Measurements from ENCODE around the gene STK32C.

STK32C gene

DNA sequence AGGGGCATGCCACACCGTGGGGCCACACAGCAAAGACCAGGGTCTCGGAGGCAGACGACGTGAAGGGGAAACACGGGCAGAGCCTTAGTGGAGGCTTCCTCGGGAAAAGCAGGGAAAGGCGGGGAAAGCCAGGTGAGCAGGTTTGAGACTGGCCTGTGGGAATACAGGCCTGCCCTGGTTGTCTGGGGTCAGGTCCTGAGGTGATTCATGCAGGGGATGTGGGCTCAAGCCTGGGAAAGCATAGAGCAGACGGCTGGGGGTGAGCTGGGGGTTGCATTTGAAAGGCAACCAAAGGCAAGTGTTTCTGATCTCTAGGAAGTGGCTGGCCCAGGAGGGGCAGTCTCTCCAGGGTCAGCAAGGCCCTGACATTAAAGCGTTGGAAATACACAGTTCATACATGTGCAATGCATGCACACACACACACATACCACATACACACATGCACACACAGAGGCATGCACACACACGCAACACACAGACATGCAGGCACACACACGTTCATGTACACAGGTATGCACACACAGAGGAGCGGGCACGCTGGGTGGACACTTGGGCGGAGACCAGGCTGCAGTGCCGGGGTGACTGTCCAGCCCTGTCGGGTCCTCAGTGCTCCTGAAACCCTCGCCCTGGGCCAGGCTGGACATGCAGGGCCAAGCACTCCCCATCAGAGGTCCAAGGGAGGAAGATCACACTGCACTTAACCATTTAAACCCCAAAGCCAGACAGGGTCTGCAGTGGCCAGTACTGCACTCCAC lies 69.2 kb downstream of the STK32C start:
- TF ChIP-seq, protein P1, sequence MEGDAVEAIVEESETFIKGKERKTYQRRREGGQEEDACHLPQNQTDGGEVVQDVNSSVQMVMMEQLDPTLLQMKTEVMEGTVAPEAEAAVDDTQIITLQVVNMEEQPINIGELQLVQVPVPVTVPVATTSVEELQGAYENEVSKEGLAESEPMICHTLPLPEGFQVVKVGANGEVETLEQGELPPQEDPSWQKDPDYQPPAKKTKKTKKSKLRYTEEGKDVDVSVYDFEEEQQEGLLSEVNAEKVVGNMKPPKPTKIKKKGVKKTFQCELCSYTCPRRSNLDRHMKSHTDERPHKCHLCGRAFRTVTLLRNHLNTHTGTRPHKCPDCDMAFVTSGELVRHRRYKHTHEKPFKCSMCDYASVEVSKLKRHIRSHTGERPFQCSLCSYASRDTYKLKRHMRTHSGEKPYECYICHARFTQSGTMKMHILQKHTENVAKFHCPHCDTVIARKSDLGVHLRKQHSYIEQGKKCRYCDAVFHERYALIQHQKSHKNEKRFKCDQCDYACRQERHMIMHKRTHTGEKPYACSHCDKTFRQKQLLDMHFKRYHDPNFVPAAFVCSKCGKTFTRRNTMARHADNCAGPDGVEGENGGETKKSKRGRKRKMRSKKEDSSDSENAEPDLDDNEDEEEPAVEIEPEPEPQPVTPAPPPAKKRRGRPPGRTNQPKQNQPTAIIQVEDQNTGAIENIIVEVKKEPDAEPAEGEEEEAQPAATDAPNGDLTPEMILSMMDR (conservative IDR thresholded peaks at IDR 0.05; ENCODE audit: low read depth, low read length), result no peak
- H3K4me3 ChIP-seq (ENCODE audit: low read depth, low read length), result no peak overlapping the region
- no peak for DNase-seq (ENCODE audit: low read depth)

GRCh38 chr10:132237871-132238270 lies 69.9 kb downstream of the STK32C start:
- no peak overlapping the region for H3K4me3 ChIP-seq (ENCODE audit: low read depth, low read length)
- TF ChIP-seq, protein P1 (conservative IDR thresholded peaks at IDR 0.05; ENCODE audit: low read depth, low read length), result no peak
- no peak for DNase-seq (ENCODE audit: low read depth)

DNA sequence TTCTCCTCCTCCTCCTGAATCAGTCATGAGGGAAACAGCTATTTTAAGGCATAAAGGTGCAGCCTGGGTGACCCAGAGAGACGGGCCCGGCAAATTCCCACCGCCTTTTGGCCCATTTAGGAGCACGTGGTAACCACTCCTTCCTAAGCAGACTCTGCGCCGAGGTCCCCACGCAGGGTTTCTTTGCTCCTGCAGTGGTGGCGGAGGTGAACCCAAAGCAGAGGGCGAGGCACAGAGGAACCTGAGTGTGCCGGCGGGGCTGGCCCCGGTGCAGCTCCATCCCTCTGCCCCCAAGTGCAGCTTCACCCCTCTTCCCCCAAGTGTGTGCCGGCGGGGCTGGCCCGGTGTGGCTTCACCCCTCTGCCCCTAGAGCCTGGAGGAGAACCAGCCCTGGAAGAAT lies 70.4 kb downstream of the STK32C start:
- no peak for DNase-seq (ENCODE audit: low read depth)
- TF ChIP-seq, protein P1 (conservative IDR thresholded peaks at IDR 0.05; ENCODE audit: low read depth, low read length), result no peak
- H3K4me3 ChIP-seq (ENCODE audit: low read depth, low read length), result no peak overlapping the region

DNA sequence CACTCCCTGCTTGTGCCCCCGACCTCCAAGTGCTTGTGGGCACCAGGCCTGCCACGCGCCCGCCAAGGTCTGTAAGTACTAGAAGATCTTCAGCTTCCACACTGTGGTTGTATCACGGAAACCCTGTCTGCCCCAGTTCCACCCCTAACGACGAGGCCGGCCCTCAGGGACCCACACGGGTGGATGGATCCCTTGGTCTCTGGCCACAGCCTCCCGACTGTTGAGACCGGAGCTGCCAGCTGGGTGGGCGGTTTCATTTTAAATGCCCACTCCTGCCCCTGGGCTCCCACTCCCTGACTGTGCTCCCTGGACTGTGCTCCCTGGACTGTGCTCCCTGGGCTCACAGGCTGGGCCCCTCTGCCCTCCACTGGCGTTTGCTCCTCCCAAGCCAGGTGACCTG lies 70.9 kb downstream of the STK32C start:
- TF ChIP-seq, protein P1 (conservative IDR thresholded peaks at IDR 0.05; ENCODE audit: low read depth, low read length), result no peak
- DNase-seq (ENCODE audit: low read depth), result no peak
- H3K4me3 ChIP-seq (ENCODE audit: low read depth, low read length), result no peak overlapping the region

- DNase-seq (ENCODE audit: low read depth), result no peak
- no peak overlapping the region for H3K4me3 ChIP-seq (ENCODE audit: low read depth, low read length)
- TF ChIP-seq, protein P1 (conservative IDR thresholded peaks at IDR 0.05; ENCODE audit: low read depth, low read length), result no peak
Observed at GRCh38 chr10:132236161-132236560, 71.6 kb downstream of the STK32C start.

DNA sequence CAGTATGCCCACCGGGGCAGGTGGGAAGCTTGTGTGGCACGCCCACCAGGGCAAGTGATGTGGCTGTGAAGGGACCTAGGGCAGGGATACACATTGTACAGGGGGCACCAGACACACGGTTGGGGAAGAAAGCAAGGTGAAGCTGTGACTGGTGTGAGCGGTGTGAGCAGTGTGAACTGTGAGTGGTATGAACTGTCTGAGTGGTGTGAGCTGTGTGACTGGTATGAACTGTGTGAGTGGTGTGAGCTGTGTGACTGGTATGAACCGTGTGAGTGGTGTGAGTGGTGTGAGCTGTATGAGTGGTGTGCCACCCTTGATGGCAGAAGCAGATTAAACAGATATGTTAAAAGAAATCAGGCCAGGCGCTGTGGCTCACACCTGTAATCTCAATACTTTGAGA lies 72.9 kb downstream of the STK32C start:
- H3K4me3 ChIP-seq (ENCODE audit: low read depth, low read length), result no peak overlapping the region
- TF ChIP-seq, protein P1 (conservative IDR thresholded peaks at IDR 0.05; ENCODE audit: low read depth, low read length), result no peak
- no peak for DNase-seq (ENCODE audit: low read depth)

- TF ChIP-seq, protein P1 (conservative IDR thresholded peaks at IDR 0.05; ENCODE audit: low read depth, low read length), result no peak
- DNase-seq (ENCODE audit: low read depth), result no peak
- no peak overlapping the region for H3K4me3 ChIP-seq (ENCODE audit: low read depth, low read length)
Observed at GRCh38 chr10:132233501-132234085, 74.2 kb downstream of the STK32C start.

All from choroid plexus epithelial cell (primary cell).